Left renal pelvis (tissue), 4 donors: ENCODE results near the gene NUDT2. TPM values are rescaled to one million over a fixed set of nuclear protein-coding genes. Genes with fewer than 3 reads are reported as not detected.
A peak's percentile ranks its signal among the peaks of the same experiment; 100 is the strongest.
"Not testable (repeated sequence)": the region's sequence is repeated elsewhere in the genome, so short reads cannot be mapped to it uniquely, and the experiment has no call there.

Source experiments
- DNase-seq, 4 donors: peaks; one replicate each; pipeline ENCODE4 v3.0.0-alpha.2; 2013; ENCODE audit warnings: low read depth in 4 of 4, low spot score in 3 of 4
- polyA plus RNA-seq, 4 donors: library from polyadenylated mRNA; unstranded; fragments of 120-200 nt; gene quantifications; one replicate each; pipeline ENCODE4 v1.2.1, GENCODE V29; 2013; ENCODE audit not compliant: insufficient read length in 4 of 4

Gene NUDT2
- polyA plus RNA-seq, 4 donors = 21.0 to 30.3 (median 22.5) TPM

DNA sequence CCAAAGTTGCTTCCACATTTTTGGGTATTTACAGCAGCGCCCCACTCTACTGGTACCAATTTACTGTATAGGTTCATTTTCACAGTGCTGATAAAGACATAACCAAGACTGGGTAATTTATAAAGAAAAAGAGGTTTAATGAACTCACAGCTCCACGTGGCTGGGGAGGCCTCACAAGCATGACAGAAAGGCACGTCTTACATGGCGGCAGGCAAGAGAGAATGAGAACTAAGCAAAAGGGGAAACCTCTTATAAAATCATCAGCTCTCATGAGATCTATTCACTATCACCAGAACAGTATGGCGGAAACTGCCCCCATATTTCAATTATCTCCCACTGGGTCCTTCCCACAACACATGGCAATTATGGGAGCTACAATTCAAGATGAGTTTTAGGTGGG is 39.4 kb downstream of the NUDT2 start:
- DNase-seq = not testable (repeated sequence)

DNA sequence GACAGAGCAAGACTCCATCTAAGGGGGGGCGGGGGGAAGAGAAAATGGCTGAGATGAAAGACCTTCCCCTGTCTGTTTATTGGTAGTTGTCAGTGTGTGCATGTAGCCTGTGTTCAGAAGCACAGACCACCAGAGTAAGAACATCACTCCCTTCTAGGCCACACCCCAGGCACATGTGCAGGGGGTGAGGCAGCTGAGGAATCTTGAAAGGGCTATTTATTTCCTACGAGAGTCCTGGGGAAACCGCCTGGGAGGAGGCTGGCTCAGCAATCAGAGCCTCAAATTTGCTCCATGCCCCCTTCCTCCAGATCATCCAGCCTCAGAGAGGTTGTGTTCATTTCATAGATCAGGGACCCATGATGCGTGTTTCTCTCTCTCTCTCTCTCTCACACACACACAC is 40.3 kb downstream of the NUDT2 start:
- DNase-seq = no peak

DNA sequence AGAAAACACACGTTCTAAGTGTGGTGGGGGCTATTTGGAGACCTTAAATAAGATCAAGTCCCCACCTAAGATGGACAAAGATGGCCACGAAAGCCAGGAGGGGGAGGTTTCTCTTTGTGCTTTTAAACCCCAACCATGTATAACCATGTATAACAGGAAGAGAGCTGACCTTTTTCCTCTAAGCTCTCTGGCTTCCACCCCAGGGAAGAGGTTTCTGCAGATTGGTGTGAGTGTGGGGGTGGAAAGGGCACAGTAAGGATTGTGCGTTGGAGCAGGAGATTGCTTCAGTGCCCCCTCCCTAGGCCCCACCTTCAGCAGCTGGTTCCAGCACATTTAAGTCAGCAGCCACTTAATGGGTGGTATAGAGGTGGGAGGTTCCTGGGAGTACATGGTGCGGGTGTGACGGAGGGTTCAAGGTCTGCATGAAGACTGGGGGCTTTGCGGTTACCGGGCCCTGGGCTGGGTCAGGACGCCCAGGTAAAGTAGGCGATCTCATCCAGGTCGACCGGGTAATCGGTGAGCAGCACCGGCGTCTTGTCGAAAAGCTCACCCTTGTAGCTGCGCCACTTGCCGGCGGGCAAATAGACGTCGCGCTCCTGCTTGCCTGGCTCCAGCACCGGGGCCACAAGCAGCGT is 41.1 kb downstream of the NUDT2 start:
- no peak for DNase-seq

DNA sequence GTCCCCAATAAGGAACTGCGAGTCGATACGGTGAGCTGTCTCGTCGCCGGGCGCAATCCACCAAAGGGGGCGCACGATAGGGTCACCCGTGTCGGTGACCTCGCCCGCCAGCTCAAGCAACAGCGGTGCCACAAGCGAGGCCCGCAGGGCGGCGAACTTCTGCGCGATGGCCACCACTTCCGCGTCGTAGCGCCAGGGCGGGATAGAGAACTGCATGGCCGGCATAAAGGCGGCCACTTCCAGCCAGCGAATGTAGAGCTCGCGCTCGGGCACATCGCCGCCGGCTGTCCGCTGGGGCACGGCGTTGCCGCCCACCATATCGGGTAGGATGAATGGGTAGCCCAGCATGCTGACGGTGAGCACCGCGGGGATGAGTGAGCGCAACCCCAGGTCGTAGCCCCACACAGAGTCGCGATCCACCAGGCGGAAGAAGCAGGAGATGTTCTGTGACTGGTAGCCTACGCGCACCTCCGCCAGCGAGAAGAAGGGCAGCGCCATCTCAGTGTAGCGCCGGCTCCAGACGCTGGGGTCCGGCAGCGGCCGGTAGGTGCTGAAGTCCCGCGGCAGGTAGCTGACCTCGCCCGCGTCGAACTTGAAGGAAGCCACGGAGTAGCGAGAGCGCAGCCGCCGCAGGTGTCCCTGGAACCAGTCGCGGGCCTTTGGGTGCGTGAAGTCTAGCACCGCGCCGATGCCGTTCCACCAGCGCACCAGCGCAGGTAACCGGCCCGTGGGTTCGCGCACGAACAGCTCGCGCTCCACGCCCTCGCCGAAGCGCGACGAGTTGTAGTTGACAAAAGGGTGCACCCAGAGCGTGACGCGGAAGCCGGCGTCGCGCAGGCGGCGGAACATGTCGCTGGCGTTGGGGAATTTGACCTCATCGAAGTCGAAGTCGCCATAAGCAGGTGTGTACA is 41.9 kb downstream of the NUDT2 start:
- DNase-seq = no peak

DNA sequence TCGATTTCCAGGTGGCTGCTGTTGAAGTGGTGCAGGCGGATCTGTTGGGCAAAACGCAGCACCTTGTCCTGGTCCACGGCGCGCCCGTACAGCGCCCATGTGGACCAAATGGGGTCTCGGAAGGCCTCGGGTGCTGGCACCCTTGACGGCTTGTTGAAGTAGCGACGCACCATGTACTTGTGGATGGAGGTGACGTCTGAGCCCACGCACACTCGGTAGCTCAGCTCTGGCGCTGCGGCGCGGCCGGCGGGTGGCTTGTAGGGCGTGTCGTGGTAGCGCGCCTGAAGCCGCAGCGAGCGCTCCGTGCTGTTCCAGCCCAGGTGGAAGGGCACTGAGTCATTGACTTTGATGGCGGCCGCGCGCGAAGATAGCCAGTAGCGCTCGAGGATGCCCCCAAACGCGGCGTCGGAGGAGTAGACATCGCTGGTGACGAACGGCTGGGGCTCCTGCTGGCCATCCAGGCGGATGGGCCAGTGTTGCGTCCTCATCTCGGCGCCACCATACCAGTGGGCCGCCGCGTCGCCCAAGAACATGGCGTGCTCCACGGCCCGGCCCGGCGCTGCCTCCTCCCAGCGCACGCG is 42.6 kb downstream of the NUDT2 start:
- no peak for DNase-seq

DNA sequence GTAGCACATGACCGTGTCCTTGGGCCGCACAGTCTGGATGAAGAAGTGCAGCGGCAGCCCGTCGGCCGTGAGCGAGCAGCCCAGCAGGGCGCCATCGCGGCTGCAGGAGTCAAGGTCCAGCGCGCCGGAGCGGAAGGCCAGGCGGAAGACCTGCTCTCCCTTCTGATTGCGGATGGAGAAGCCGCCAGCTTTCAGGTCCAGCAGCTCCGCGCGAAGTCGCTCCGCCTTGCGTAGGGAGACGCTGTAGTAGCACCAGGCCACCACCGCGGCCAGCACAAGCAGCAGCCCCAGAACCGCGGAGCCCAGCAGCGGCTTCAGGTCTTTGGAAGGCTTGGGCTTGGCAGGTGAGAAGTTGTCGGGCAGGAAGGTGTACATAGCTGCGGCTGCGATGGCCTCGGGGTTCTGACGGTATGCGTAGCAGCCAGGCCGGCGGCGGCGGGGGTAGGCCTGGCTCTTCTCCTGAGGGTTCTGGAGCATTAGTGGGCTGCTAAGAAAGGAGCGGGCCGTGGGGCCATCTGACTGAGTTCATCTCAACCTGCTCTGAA is 43.2 kb downstream of the NUDT2 start:
- no peak for DNase-seq

DNA sequence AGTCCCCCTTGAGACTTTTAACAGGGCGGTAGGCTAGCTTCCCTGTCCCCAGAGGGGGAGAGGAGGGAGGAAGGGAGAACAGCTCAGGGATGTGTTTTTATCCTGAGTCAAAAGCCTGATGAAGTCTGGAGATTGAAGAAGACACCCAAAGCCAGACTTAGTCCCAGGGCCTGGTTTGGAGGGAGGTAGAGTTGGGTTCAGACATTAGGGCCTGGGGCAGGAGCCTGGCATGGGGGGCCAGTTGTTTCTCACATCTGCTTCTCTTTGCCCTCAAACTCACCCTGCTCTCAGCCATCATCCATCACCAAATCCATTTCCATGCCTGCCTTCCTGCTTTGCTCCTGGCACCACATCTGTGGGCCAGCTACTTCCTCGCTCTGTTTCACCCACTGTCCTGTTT is 44.4 kb downstream of the NUDT2 start:
- no peak for DNase-seq

DNA sequence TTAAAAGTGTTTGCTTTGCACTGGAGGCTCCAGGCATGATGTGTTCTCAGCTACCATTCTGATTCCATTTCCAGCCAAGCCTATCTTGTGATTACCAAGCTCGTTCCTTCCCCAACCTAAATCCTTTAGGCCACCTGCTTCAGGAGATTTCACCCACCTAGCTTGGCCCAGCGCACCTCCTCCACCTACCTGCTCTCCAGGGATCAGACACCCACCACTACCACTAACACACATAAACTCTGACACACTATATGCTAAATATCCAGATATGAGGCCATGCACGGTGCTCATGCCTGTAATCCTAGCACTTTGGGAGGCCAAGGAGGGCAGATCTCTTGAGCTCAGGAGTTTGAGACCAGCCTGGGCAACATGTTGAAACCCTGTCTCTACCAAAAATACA is 45.0 kb downstream of the NUDT2 start:
- DNase-seq = no peak

DNA sequence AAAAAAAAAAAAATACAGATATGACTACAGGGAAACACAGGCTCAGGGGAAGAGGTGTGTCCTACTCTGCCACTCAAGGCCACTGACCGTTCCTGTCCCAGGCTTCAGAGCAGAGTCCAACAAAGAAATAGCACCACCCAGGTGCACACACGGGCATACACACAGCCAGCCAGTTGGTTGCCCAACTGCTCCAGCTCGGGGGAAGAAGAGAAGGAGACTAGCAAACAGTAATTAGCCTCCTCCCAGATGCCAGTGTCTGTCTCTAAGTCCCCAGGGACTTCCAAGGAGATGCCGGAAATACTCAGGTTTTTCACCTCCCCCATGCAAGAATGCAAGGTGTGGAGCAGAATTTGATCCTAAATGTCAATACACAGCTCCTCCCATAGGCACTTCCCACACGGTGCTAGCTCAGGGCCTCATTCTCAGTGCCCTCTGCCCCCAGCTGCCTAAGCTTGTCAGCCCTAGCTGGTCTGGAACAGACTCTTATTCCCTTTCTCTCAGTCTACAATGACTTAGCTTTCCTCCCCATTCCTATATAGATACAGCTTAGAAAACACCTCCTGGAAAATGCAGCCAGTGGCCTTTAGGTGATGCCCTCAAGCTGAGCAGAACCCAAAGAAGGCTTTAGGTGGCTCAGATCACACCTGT is 45.7 kb downstream of the NUDT2 start:
- no peak for DNase-seq

DNA sequence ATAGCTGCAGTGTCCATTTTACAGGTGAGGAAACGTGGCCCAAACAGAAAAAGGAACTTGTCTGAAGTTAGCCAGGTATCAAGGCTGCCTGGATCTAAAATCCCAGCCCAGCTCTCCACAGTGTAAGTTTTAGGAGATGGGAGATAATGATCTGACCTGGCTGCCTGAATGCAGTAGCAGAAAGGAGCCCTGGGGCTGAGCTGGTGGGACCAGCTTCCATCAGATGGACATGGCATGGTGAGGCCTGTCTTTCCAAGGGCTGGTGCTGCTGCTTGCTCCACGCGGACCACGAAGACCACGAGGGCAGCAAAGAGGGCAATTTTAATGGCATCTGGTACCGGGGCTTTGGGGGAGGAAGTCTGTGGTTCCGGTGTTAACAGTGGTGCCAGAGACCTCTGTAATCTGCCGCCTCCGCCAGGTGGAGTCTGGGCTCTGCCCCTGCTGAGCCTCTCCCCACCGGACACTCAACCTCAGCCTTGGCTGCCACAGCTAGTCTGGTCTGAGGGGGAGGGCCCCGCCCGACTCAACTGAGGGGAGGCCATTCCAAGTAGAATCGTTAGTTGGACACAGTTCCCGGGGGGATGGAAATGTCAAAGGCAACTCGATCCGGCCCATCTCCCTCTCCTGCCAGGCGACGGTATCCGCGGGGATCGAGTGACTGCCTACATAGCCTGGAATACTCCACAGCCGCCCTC is 46.7 kb downstream of the NUDT2 start:
- no peak for DNase-seq

DNA sequence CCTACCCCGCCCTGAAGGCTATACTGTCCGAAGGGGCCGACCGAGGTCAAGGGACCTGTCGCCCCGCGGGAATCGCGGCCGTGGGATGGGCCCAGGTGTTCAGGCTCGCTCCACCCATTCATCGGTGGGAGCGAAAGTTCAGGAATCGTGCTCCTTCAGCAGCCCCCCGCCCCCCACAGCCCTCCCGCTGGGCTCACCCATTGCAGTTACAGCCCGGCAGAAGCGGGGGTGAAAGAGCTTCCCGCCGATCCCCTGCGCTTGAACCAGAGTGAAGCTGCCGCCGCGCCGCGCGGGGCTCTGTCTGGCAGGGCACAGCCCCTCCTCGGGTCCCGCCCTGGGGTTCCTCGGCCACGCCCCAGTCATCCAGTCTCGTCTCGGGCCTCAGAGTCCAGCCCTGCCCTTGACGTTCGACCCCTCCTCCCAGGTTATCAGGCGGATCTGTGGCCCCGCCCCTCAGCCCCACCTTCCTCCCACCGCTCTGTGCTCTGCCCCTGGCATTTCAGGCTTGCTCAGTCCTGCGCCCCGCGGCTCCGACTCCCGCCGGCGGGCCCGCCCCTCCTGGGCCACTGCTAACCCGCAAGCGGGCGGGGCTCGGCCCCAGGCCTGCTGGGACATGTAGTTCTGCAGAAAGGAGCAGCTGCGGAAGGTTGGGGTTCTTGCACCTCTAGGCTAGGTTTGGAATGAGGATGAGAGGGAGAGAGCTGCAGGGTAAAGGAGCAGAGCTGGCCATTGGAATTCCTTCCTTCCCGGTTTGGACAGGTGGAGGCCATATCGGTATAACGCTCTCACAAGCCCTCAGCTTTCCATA is 47.4 kb downstream of the NUDT2 start, which contains the start of gene MYORG:
MYORG (minus strand) TSS at position 303 of the 808 bp plus-strand sequence. CDS start 3,955 bp downstream, outside the sequence.
- peak in 2 of 4 donors; percentile 73 to 77 for DNase-seq

DNA sequence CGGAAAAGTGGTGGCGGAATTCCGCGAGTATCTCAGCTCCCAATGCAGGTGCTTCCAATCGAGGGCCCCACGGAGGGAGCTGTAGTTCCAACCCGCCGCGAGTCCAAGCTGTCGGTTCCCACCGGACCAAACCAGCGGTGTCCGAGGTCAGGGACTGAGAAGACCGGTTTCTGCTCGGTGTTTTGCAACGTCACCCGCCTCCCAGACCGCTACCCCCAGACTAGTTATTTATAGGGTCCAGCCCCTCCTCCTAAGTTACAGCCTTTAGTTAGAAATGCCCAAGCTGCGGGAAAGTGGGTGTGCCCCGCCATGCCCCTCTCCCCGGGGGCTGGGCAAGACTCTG is 48.0 kb downstream of the NUDT2 start:
- no peak for DNase-seq

DNA sequence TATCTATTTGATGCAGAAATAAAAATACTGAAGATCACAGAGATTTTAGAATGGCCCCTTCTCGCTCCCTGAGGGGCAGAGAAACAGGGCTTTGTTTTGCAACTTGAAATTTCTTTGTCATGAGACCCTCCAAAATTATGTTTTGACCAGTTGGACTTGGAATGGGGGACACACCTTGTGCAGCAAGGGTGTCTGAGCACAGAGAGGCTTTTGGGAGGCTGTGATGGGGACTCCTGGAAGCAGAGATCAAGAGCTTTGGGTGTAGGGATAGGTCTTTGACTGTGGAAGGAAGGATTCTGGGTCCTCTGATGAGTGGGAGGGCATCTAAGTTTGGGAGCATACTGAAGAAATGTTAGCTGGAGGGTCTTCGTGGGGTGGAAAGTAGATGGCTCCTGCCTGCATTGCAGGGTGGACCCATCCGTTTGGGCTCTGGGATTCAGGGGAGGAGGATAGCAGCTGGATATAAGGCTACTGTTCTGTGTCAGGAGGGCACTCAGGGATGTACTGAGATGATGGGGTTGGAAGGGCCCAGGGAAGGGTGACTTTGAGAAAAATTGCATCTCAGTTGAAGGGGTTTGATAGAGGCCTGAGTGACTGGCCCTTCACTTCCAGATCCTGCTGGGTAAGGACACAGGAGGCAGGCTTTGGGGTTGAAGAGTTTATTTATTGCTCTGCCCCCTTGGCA is 49.1 kb downstream of the NUDT2 start:
- DNase-seq = no peak

DNA sequence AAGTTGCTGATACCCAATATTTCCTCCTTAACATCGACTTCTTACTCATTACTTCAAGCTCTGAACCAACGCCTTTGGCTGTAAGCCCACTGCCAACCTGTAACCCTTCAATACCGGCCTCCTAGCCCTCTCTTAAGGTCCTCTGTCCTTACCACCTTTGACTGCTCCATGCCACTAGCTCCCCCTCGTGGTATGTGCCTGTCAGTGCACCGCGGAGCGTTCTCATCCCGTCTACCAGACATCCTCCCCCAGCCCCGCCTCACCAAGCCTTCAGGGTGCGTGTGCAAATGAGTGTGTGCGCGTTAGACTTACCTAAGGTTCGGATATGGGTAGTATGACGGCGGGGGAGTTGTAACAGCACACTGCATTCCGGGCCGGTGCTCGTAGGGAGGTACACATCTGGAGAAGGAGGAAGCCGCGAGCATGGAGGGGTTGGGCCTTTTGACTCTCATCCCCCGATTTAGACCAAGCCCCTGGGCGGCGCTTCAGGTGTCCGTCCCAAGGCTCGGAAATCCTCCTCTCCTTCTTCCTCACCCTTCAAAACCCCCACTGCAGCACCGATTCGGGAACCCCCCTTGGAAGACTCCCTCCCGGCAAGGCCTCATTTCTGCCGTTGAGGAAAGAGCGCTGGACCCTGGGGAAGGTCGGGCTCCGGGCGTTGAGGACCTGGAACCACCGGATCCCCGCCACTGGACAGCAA is 50.1 kb downstream of the NUDT2 start:
- no peak for DNase-seq

DNA sequence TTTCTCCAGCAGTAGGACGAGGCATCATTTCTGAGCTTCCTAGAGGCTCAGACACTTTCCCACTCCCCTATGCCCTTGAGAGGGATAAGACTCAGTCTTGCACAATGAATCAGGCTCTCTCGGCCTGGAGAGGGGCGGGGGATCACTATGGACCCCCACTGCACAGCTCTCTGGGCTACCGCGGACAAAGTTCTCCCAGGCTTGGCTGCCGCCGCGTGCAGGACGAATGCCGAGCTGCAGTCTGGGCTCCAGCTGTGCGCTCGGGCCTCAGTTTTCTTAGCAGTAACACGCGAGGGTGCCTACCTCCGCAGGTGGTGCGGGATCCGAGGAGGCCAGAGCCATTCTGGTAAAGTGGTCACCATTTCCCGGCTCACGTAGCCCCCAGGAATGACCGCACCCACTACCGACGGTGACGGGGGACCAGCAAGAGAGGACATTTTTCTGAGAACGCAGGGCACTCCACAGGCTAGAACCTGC is 50.7 kb downstream of the NUDT2 start:
- DNase-seq = no peak

DNA sequence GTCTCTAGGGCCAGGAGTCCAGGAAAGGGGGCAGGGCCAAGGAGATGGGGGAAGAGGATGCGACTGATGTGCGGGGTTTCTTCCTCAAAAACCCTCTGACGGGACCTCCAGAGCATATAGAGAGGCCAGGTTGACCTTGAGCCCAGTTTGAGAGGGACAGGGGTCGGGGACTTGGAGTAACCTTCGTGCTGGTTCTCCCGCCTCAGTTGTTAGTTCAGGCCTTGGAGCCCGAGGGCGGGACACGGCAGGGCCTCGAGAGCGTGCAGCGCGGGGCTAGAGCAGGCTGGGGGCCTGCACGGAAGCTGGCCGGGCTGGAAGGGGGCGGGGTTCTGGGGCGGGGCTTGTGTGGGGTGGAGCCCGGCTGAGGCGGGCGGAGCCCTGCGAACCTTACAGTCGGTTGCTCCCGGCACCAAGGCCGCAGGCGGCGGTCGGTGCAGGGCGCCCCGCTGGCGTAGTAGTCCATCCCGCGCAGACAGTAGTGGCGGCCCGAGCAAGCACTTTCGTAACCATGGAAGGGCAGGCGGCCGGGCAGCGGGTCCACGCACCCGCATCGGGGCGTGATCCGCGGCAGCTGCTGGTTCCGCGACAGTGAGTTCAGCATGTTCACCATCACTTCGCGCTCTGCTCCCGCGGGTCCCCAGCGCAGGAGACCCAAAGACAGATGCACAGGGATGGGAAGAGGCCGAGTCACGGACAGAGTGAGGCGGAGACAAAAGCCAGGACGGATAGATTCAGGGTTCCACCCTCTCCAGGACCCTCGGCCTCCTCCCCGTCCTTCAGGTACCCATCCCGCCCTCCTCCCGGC is 51.3 kb downstream of the NUDT2 start:
- DNase-seq = no peak

DNA sequence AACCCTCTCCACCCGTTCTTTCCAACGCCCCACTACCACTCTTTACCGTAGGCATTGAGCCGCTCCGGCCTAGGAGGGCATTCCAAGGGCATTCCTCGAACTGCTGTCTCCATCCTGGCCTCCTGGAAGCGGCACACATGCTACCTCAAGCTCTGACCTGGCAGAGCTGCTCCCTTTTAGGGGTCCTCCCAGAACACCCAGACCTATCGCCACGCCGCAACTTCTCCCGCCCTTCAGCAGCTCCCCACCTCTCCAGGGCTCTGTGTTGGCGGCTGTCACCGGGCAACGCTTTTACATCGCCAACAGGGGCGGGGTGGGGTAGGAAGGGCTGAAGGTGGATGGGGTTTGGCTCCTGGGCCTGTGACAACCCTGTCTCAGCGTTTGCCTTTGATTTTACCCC is 52.0 kb downstream of the NUDT2 start:
- DNase-seq = no peak
